ENCODE measurements around the gene FBXO48. TPM values are rescaled to one million over a fixed set of nuclear protein-coding genes. Genes with fewer than 3 reads are reported as not detected.
A peak's percentile ranks its signal among the peaks of the same experiment; 100 is the strongest.

Gene FBXO48
- total RNA-seq (ENCODE audit: unreplicated experiment), result 0.81 TPM
- long read RNA-seq, result 0 reads

GRCh38 chr2:68467077-68467960 is at the start of gene FBXO48, which contains the start of gene APLF:
FBXO48 (minus strand) TSS chr2:68467294; CDS start chr2:68465145, 2,149 bp downstream.
APLF (plus strand) TSS chr2:68467585; CDS start chr2:68467732, 147 bp downstream.
- peak; percentile 97 for DNase-seq
- no peaks in the 10 kb centered on the region for H3K27me3 Mint-ChIP-seq (ENCODE audit: unreplicated experiment)
- peak within 1 kb of the TSS; percentile 83 for H3K27ac Mint-ChIP-seq (ENCODE audit: unreplicated experiment)
- no peaks in the 10 kb centered on the region for H3K9me3 Mint-ChIP-seq (ENCODE audit: unreplicated experiment)
- H3K4me3 Mint-ChIP-seq (ENCODE audit: unreplicated experiment), result peak within 1 kb of the TSS; percentile 97
- H3K36me3 Mint-ChIP-seq (ENCODE audit: unreplicated experiment), result no peaks in the 10 kb centered on the region
- peaks cover 6% of the 10 kb centered on the region for H3K4me1 Mint-ChIP-seq (ENCODE audit: low read depth, unreplicated experiment)
- no peak for TF ChIP-seq CTCF (IDR thresholded peaks at IDR 0.05; ENCODE audit: partially characterized antibody, unreplicated experiment)

DNA sequence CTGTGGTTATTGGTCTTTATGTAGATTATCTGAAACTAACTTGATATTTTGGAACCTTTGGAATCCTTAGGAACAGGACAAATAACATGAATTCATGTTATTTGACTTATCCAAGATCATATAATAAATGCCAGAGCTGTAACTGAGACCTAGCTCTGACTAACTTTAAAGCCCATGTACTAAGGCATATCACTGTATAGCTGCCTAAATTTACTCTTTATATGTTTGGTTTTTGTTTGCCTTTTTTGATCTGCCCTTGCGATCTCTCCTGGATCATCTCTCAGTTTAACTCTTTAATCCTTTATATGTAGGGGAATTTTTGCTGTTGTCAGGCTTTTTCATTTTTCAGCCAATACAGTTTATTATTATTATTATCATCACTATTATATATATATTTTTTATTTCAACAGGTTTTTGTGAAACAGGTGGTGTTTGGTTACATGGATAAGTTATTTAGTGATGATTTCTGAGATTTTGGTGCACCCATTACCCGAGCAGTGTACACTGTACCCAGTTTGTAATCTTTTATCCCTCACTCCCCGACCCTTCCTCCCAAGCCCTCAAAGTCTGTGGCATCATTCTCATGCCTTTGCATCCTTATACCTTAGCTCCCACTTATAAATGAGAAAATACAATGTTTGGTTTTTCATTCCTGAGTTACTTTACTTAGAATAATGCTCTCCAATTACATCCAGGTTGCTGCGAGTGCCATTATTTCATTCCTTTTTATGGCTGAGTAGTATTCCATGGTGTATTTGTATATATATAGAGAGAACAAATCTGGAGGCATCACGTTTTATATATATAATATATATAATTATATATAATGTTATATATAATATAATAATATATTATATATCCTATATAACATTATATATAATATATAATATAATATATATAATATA is 49.2 kb upstream of the FBXO48 start:
- H3K9me3 Mint-ChIP-seq (ENCODE audit: unreplicated experiment), result no peaks in the 10 kb centered on the region
- H3K27me3 Mint-ChIP-seq (ENCODE audit: unreplicated experiment), result no peaks in the 10 kb centered on the region
- H3K27ac Mint-ChIP-seq (ENCODE audit: unreplicated experiment), result no peak overlapping the region
- H3K36me3 Mint-ChIP-seq (ENCODE audit: unreplicated experiment), result no peaks in the 10 kb centered on the region
- peaks cover 2% of the 10 kb centered on the region for H3K4me1 Mint-ChIP-seq (ENCODE audit: low read depth, unreplicated experiment)
- no peak for DNase-seq
- no peak overlapping the region for H3K4me3 Mint-ChIP-seq (ENCODE audit: unreplicated experiment)
- no peak for TF ChIP-seq CTCF (IDR thresholded peaks at IDR 0.05; ENCODE audit: partially characterized antibody, unreplicated experiment)

DNA sequence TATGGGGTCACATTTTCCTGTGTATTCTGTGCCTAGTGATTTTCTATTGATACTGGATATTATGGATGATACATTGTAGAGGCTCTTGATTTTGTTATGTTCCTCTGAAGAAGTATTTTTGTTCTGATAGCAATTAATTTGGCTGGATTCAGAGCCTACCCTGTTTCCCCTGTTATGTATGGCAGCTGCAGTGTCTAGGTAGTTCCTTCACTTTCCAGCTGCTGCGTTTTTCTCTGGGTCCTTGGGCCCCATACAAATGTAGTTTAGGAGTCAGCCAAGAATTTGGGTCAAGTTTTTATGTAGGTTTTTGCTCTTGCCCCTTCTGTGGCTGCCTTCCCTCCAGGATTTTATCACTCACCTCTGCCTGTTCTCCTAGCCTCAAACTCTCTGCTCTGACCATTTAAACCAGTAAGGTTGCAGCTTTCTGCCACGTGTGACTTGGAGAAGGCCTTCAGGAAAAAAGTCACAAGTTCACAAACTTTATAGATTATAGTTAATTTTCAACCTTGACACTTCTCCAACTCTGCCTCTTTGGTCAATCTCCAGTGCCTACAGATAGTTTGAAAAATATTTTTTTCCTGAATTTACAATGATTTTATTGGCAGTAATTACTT is 47.3 kb upstream of the FBXO48 start:
- no peak overlapping the region for H3K4me3 Mint-ChIP-seq (ENCODE audit: unreplicated experiment)
- no peak for TF ChIP-seq CTCF (IDR thresholded peaks at IDR 0.05; ENCODE audit: partially characterized antibody, unreplicated experiment)
- H3K36me3 Mint-ChIP-seq (ENCODE audit: unreplicated experiment), result no peaks in the 10 kb centered on the region
- H3K27ac Mint-ChIP-seq (ENCODE audit: unreplicated experiment), result no peak overlapping the region
- no peaks in the 10 kb centered on the region for H3K27me3 Mint-ChIP-seq (ENCODE audit: unreplicated experiment)
- H3K9me3 Mint-ChIP-seq (ENCODE audit: unreplicated experiment), result no peaks in the 10 kb centered on the region
- no peak for DNase-seq
- H3K4me1 Mint-ChIP-seq (ENCODE audit: low read depth, unreplicated experiment), result peaks cover 2% of the 10 kb centered on the region

GRCh38 chr2:68512966-68513365 is 45.9 kb upstream of the FBXO48 start:
- DNase-seq, result no peak
- no peak overlapping the region for H3K27ac Mint-ChIP-seq (ENCODE audit: unreplicated experiment)
- H3K4me3 Mint-ChIP-seq (ENCODE audit: unreplicated experiment), result no peak overlapping the region
- no peak for TF ChIP-seq CTCF (IDR thresholded peaks at IDR 0.05; ENCODE audit: partially characterized antibody, unreplicated experiment)
- H3K27me3 Mint-ChIP-seq (ENCODE audit: unreplicated experiment), result no peaks in the 10 kb centered on the region
- H3K36me3 Mint-ChIP-seq (ENCODE audit: unreplicated experiment), result no peaks in the 10 kb centered on the region
- H3K9me3 Mint-ChIP-seq (ENCODE audit: unreplicated experiment), result no peaks in the 10 kb centered on the region
- peaks cover 2% of the 10 kb centered on the region for H3K4me1 Mint-ChIP-seq (ENCODE audit: low read depth, unreplicated experiment)

Measured in glutamatergic neuron (in vitro differentiated cells).